SK-N-DZ (cell line): Measurements from ENCODE around the gene BPI.
"Not testable (repeated sequence)": the region's sequence is repeated elsewhere in the genome, so short reads cannot be mapped to it uniquely, and the experiment has no call there.

ENCODE experiments used
- DNase-seq: peaks from one replicate; pipeline ENCODE4 v3.0.0-alpha.2; 2015; ENCODE audit warnings: low spot score

Gene BPI

GRCh38 chr20:38358556-38358955 is 54.6 kb downstream of the BPI start:
- no peak for DNase-seq

- no peak for DNase-seq
Observed at GRCh38 chr20:38363004-38363747, 59.2 kb downstream of the BPI start.

- DNase-seq: no peak
Observed at GRCh38 chr20:38369389-38369788, 65.4 kb downstream of the BPI start.

GRCh38 chr20:38372806-38373205 is 68.8 kb downstream of the BPI start:
- no peak for DNase-seq

- DNase-seq: no peak
Observed at GRCh38 chr20:38373231-38373867, 69.4 kb downstream of the BPI start.

- DNase-seq: no peak
Observed at GRCh38 chr20:38373898-38374297, 69.9 kb downstream of the BPI start.

GRCh38 chr20:38377039-38377685 is 73.2 kb downstream of the BPI start:
- DNase-seq: no peak

- DNase-seq: not testable (repeated sequence)
Observed at GRCh38 chr20:38377838-38378237, 73.9 kb downstream of the BPI start.

- no peak for DNase-seq
Observed at GRCh38 chr20:38383147-38383546, 79.2 kb downstream of the BPI start.

- DNase-seq: no peak
Observed at GRCh38 chr20:38386004-38386403, 82.0 kb downstream of the BPI start.

- DNase-seq: no peak
Observed at GRCh38 chr20:38386851-38387250, 82.9 kb downstream of the BPI start.
